IgD-negative memory B cell (primary cell): ENCODE data around the gene PCSK1. TPM values are rescaled to one million over a fixed set of nuclear protein-coding genes. Genes with fewer than 3 reads are reported as not detected.

Experiments
- H3K27ac Mint-ChIP-seq, 3 donors: one replicate each; pipeline ENCODE4 v1.8.0; 2020 to 2022; ENCODE audit warnings: mild to moderate bottlenecking in 3 of 3, mixed read lengths in 3 of 3, moderate library complexity in 1 of 3
- H3K27me3 Mint-ChIP-seq: one replicate; pipeline ENCODE4 v1.8.0; 2021; ENCODE audit warnings: mixed read lengths
- H3K36me3 Mint-ChIP-seq: one replicate; pipeline ENCODE4 v1.8.0; 2020; ENCODE audit warnings: mild to moderate bottlenecking, mixed read lengths
- H3K4me1 Mint-ChIP-seq, 3 donors: one replicate each; pipeline ENCODE4 v1.8.0; 2020 to 2022; ENCODE audit warnings: mixed read lengths in 3 of 3, mild to moderate bottlenecking in 1 of 3
- H3K4me3 Mint-ChIP-seq, 4 donors: one replicate each; pipeline ENCODE4 v1.8.0; 2020 to 2022; ENCODE audit warnings: mild to moderate bottlenecking in 4 of 4, mixed read lengths in 4 of 4, moderate library complexity in 3 of 4
- H3K9me3 Mint-ChIP-seq, 3 donors: one replicate each; pipeline ENCODE4 v1.8.0; 2020 to 2021; ENCODE audit warnings: mixed read lengths in 3 of 3, mild to moderate bottlenecking in 1 of 3
- polyA plus RNA-seq: library from polyadenylated mRNA; unstranded; fragments of 300-500 nt; fragmentation: Illumina TruSeq; gene quantifications from one replicate; pipeline ENCODE4 v1.2.3, GENCODE V29; 2021

PCSK1 gene
- polyA plus RNA-seq, 1 donor from 2014 or later, result not detected

GRCh38 chr5:96440185-96440538 lies 7.1 kb upstream of the PCSK1 start:
- peak overlapping the region; percentile 49 to 95 (median 95) for H3K27ac Mint-ChIP-seq
- peak overlapping the region in 2 of 4 donors; percentile 89 to 95 for H3K4me3 Mint-ChIP-seq
- H3K4me1 Mint-ChIP-seq, result peaks cover 9 to 19% (median 14%) of the 10 kb centered on the region in 3 donors
- H3K9me3 Mint-ChIP-seq, result no peaks in the 10 kb centered on the region
- H3K27me3 Mint-ChIP-seq, result no peaks in the 10 kb centered on the region
- peaks cover 4% of the 10 kb centered on the region for H3K36me3 Mint-ChIP-seq

- Mint-ChIP-seq H3K27me3 (no peaks in the 10 kb centered on the region), H3K4me3 (peak overlapping the region; percentile 69 to 95 (median 84)), H3K27ac (peak overlapping the region; percentile 49 to 95 (median 95)), H3K36me3 (peaks cover 4% of the 10 kb centered on the region), H3K4me1 (peaks cover 11 to 19% (median 14%) of the 10 kb centered on the region in 3 donors), H3K9me3 (no peaks in the 10 kb centered on the region)
Observed at GRCh38 chr5:96439477-96440184, 6.6 kb upstream of the PCSK1 start.

GRCh38 chr5:96434201-96434645 lies 1.2 kb upstream of the PCSK1 start:
- Mint-ChIP-seq H3K27me3 (peaks cover 46% of the 10 kb centered on the region), H3K4me1 (peaks cover 14 to 27% (median 21%) of the 10 kb centered on the region in 3 donors), H3K9me3 (peaks cover 0 to 4% (median 1%) of the 10 kb centered on the region in 3 donors), H3K36me3 (peaks cover 6% of the 10 kb centered on the region), H3K4me3 (peak overlapping the region in 1 of 4 donors; percentile 30), H3K27ac (no peak overlapping the region)

GRCh38 chr5:96432216-96433065 lies 607 bp downstream of the PCSK1 start:
- Mint-ChIP-seq H3K4me1 (peaks cover 14 to 27% (median 18%) of the 10 kb centered on the region in 3 donors), H3K9me3 (peaks cover 0 to 4% (median 1%) of the 10 kb centered on the region in 3 donors), H3K27ac (no peak overlapping the region), H3K4me3 (peak overlapping the region in 2 of 4 donors; percentile 60 to 88), H3K27me3 (peaks cover 46% of the 10 kb centered on the region), H3K36me3 (peaks cover 3% of the 10 kb centered on the region)

GRCh38 chr5:96431376-96432187 lies 1.5 kb downstream of the PCSK1 start:
- Mint-ChIP-seq H3K4me3 (peak overlapping the region in 2 of 4 donors; percentile 79 to 88), H3K36me3 (peaks cover 3% of the 10 kb centered on the region), H3K4me1 (peaks cover 12 to 27% (median 18%) of the 10 kb centered on the region in 3 donors), H3K27ac (peak overlapping the region in 1 of 3 donors; percentile 53), H3K9me3 (peaks cover 0 to 6% (median 1%) of the 10 kb centered on the region in 3 donors), H3K27me3 (peaks cover 46% of the 10 kb centered on the region)

GRCh38 chr5:96427824-96428223 lies 5.2 kb downstream of the PCSK1 start:
- peaks cover 0 to 2% (median 1%) of the 10 kb centered on the region in 3 donors for H3K9me3 Mint-ChIP-seq
- peaks cover 3% of the 10 kb centered on the region for H3K36me3 Mint-ChIP-seq
- peaks cover 11 to 14% (median 12%) of the 10 kb centered on the region in 3 donors for H3K4me1 Mint-ChIP-seq
- no peak overlapping the region for H3K4me3 Mint-ChIP-seq
- no peak overlapping the region for H3K27ac Mint-ChIP-seq
- H3K27me3 Mint-ChIP-seq, result peaks cover 37% of the 10 kb centered on the region

- H3K4me3 Mint-ChIP-seq, result no peak overlapping the region
- peaks cover 0 to 2% (median 1%) of the 10 kb centered on the region in 3 donors for H3K9me3 Mint-ChIP-seq
- H3K27ac Mint-ChIP-seq, result no peak overlapping the region
- H3K27me3 Mint-ChIP-seq, result peaks cover 31% of the 10 kb centered on the region
- peaks cover 3% of the 10 kb centered on the region for H3K36me3 Mint-ChIP-seq
- H3K4me1 Mint-ChIP-seq, result peaks cover 9 to 11% (median 9%) of the 10 kb centered on the region in 3 donors
Observed at GRCh38 chr5:96426831-96427230, 6.2 kb downstream of the PCSK1 start.

GRCh38 chr5:96425443-96425842 lies 7.6 kb downstream of the PCSK1 start:
- Mint-ChIP-seq H3K36me3 (peaks cover 3% of the 10 kb centered on the region), H3K9me3 (peaks cover 0 to 2% (median 1%) of the 10 kb centered on the region in 3 donors), H3K27me3 (peaks cover 19% of the 10 kb centered on the region), H3K4me3 (no peak overlapping the region), H3K4me1 (no peaks in the 10 kb centered on the region), H3K27ac (no peak overlapping the region)

- H3K27ac Mint-ChIP-seq, result no peak overlapping the region
- no peaks in the 10 kb centered on the region for H3K36me3 Mint-ChIP-seq
- peaks cover 0 to 1% (median 0%) of the 10 kb centered on the region in 3 donors for H3K9me3 Mint-ChIP-seq
- H3K4me3 Mint-ChIP-seq, result no peak overlapping the region
- H3K27me3 Mint-ChIP-seq, result no peaks in the 10 kb centered on the region
- H3K4me1 Mint-ChIP-seq, result peaks cover 0 to 1% (median 0%) of the 10 kb centered on the region in 3 donors
Observed at GRCh38 chr5:96415897-96416296, 17.2 kb downstream of the PCSK1 start.

GRCh38 chr5:96412868-96413449 lies 20.1 kb downstream of the PCSK1 start:
- no peak overlapping the region for H3K4me3 Mint-ChIP-seq
- no peaks in the 10 kb centered on the region for H3K36me3 Mint-ChIP-seq

GRCh38 chr5:96410013-96410412 lies 23.0 kb downstream of the PCSK1 start:
- Mint-ChIP-seq H3K36me3 (no peaks in the 10 kb centered on the region), H3K27ac (no peak overlapping the region), H3K9me3 (no peaks in the 10 kb centered on the region), H3K4me1 (peaks cover 0 to 1% (median 0%) of the 10 kb centered on the region in 3 donors), H3K27me3 (no peaks in the 10 kb centered on the region), H3K4me3 (no peak overlapping the region)

More at GRCh38 chr5:96412868-96413449, 20.1 kb downstream of the PCSK1 start:
- peaks cover 0 to 1% (median 0%) of the 10 kb centered on the region in 3 donors for H3K4me1 Mint-ChIP-seq
- H3K27me3 Mint-ChIP-seq, result no peaks in the 10 kb centered on the region
- H3K27ac Mint-ChIP-seq, result no peak overlapping the region
- H3K9me3 Mint-ChIP-seq, result no peaks in the 10 kb centered on the region

- Mint-ChIP-seq H3K4me1 (peaks cover 0 to 1% (median 0%) of the 10 kb centered on the region in 3 donors), H3K27me3 (peaks cover 1% of the 10 kb centered on the region), H3K4me3 (no peak overlapping the region), H3K9me3 (no peaks in the 10 kb centered on the region), H3K27ac (no peak overlapping the region), H3K36me3 (no peaks in the 10 kb centered on the region)
Observed at GRCh38 chr5:96408841-96409538, 24.1 kb downstream of the PCSK1 start.

GRCh38 chr5:96408210-96408777 lies 24.8 kb downstream of the PCSK1 start:
- no peaks in the 10 kb centered on the region for H3K36me3 Mint-ChIP-seq
- H3K27ac Mint-ChIP-seq, result no peak overlapping the region
- no peaks in the 10 kb centered on the region for H3K9me3 Mint-ChIP-seq
- H3K4me1 Mint-ChIP-seq, result peaks cover 0 to 1% (median 0%) of the 10 kb centered on the region in 3 donors
- H3K27me3 Mint-ChIP-seq, result peaks cover 1% of the 10 kb centered on the region
- H3K4me3 Mint-ChIP-seq, result no peak overlapping the region
